ENCODE measurements around the gene LGALS13. TPM values are rescaled to one million over a fixed set of nuclear protein-coding genes. Genes with fewer than 3 reads are reported as not detected.
A peak's percentile ranks its signal among the peaks of the same experiment; 100 is the strongest.

The LGALS13 gene
- total and polyA plus RNA-seq, 2 of the 8 experiments (the other 6 are each of a cell fraction or from before 2014, with no cell fraction given), result not detected

DNA sequence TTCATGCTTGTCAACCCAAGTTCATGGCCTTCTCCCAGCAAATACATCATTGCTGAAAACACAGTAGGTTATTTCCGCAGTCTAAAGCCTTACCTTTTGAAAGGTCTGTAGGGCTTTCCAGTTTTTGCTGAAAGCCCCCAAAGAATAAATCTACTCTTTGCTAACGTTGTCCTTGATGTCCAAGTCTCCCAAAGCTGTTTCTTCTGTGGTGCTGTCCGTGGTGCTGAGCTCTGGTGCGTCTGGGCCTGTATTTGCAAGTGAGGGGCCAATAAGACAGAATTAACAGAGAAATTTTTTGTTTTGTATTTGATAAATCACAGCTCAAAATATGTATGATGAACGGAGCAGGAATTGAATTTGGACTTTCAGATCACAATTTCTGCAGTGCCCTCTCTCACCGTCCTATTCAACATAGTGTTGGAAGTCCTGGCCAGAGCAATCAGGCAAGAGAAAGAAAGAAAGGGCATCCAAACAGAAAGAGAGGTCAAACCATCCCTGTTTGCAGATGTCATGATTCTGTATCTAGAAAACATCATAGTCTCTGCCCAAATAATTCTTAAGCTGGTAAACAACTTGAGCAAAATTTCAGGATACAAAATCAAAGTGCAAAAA is 43.6 kb downstream of the LGALS13 start:
- Histone ChIP-seq H2BK120ac (replicated peaks; ENCODE audit: low read depth, low read length) (no peak overlapping the region), H4K20me1 (replicated peaks in 1 of 2; ENCODE audit: control insufficient read depth in 1 of 2, insufficient read depth in 2 of 2, low read length in 2 of 2) (no peaks in the 10 kb centered on the region), H3K4me3 (ENCODE audit: extremely low read depth in 1 of 4, insufficient read depth in 2 of 4, low read depth in 3 of 4, low read length in 4 of 4) (no peak overlapping the region), H4K5ac (ENCODE audit: insufficient read length, low read depth, low read length) (no peak overlapping the region), H2BK15ac (ENCODE audit: low read length) (no peak overlapping the region), H4K91ac (replicated peaks; ENCODE audit: insufficient read length, low read length) (no peak overlapping the region), H3K4me2 (ENCODE audit: insufficient read depth in 1 of 2, low read depth in 2 of 2, low read length in 2 of 2) (no peak overlapping the region), H3K27me3 (replicated peaks in 1 of 4; ENCODE audit: control insufficient read depth in 3 of 4, extremely low read depth in 1 of 4, insufficient read depth in 3 of 4, low read length in 3 of 4) (no peaks in the 10 kb centered on the region), H3K56ac (replicated peaks; ENCODE audit: insufficient read length, low read depth, low read length) (no peak overlapping the region), H2AFZ (ENCODE audit: low read length) (no peak overlapping the region), H3K23me2 (ENCODE audit: low read depth, low read length) (no peaks in the 10 kb centered on the region), H2BK12ac (ENCODE audit: low read depth, low read length) (no peak overlapping the region), H2BK20ac (ENCODE audit: low read length) (no peak overlapping the region), H3K4me1 (replicated peaks in 1 of 4; ENCODE audit: control insufficient read depth in 3 of 4, insufficient read depth in 4 of 4, low read length in 3 of 4) (no peaks in the 10 kb centered on the region), H3K79me2 (ENCODE audit: control insufficient read depth in 1 of 2, insufficient read depth in 2 of 2, low read length in 2 of 2) (no peaks in the 10 kb centered on the region), H3K23ac (ENCODE audit: insufficient read length) (no peak overlapping the region), H3K36me3 (ENCODE audit: control insufficient read depth in 2 of 4, insufficient read depth in 4 of 4, low read length in 3 of 4) (no peaks in the 10 kb centered on the region), H2AK5ac (ENCODE audit: low read depth, low read length) (no peak overlapping the region), H3K18ac (ENCODE audit: extremely low read depth, low read length) (no peak overlapping the region), H3K27ac (ENCODE audit: low read depth, low read length) (no peak overlapping the region), H3K14ac (ENCODE audit: insufficient read length) (no peak overlapping the region), H3K9ac (replicated peaks in 1 of 4; ENCODE audit: extremely low read depth in 1 of 4, low read depth in 3 of 4, low read length in 3 of 4) (no peak overlapping the region), H3K9me3 (ENCODE audit: insufficient read depth in 2 of 2, low read depth in 1 of 2, low read length in 1 of 2) (no peaks in the 10 kb centered on the region), H3K79me1 (ENCODE audit: low read depth, low read length) (no peaks in the 10 kb centered on the region), H4K8ac (ENCODE audit: extremely low read depth, insufficient read depth, low read length) (no peak overlapping the region), H2BK5ac (ENCODE audit: low read depth, low read length) (no peak overlapping the region), H3K4ac (replicated peaks; ENCODE audit: insufficient read length, low read depth, low read length) (no peak overlapping the region)
- ChIA-PET POLR2A (ENCODE audit: partially characterized antibody) (no interaction called here), CTCF (ENCODE audit: partially characterized antibody) (interaction anchor here (1.6 kb wide), 1 partner anchor 94 kb away, joined by 4 read pairs; no protein-coding TSS in a partner anchor)
- 49% methylated on average over 6 of the region's 6 CpGs; no CpG with 5 or more reads in 1 of the 2 experiments for WGBS, 2 experiments (ENCODE audit: extremely low coverage in 1 of 2, insufficient coverage in 1 of 2, insufficient read length in 1 of 2, insufficient replicate concordance in 2 of 2, low coverage in 1 of 2, low lambda C conversion rate in 2 of 2, missing lambda C conversion rate in 1 of 2)
- DNase-seq (ENCODE audit: low read depth in 1 of 2, low spot score in 2 of 2) (peak in 1 of 2 experiments; percentile 63), FAIRE-seq (no peak)
- TF ChIP-seq SUZ12 (IDR thresholded peaks at IDR 0.05; ENCODE audit: low read length), result no peak
- no peak for TF ChIP-seq TBP (IDR thresholded peaks at IDR 0.05; ENCODE audit: low read depth, low read length)

Measured in H1 (cell line).